ENCODE results near the gene TMCC1. TPM values are rescaled to one million over a fixed set of nuclear protein-coding genes. Genes with fewer than 3 reads are reported as not detected.

The TMCC1 gene
- polyA plus RNA-seq, 2 of the 4 experiments (the other 2 are of a cell fraction) = 30.3 to 75.7 TPM

DNA sequence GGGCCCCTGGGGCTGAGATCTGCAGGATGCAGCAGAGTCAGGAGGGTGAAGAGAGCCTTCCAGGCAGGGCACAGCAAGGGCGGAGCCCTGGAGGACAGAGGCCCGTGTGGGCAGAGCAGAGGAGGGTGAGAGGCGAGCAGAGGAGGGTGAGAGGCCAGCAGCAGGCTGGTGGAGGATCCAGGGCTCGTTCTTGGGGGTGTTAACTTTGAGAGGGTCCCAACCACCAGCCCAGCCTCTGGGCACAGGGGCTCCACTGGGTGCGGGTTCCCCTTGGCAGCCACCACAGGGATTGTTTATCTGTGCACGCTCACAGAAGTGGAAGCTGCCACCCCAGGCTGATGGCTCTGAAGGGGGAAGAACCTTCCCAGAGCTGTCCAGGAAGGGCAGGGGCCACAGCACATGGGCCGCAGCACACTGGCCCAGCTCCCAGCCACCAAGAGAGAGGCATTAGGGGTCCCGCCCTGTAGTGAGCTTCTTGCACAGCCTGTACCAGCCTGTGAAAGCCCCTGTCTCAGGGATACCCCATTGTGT lies 277.7 kb downstream of the TMCC1 start:
- 53% methylated on average over 6 of the region's 8 CpGs for WGBS (ENCODE audit: missing lambda C conversion rate)
- ChIA-PET CTCF (no interaction called here), POLR2A (no interaction called here)
- DNase-seq (ENCODE audit: low read depth in 1 of 2, low spot score in 1 of 2) (no peak), ATAC-seq (peak in 1 of 2 experiments; percentile 32; a peak in 3 of 6 replicates), FAIRE-seq (no peak)
- TF ChIP-seq, protein P1, sequence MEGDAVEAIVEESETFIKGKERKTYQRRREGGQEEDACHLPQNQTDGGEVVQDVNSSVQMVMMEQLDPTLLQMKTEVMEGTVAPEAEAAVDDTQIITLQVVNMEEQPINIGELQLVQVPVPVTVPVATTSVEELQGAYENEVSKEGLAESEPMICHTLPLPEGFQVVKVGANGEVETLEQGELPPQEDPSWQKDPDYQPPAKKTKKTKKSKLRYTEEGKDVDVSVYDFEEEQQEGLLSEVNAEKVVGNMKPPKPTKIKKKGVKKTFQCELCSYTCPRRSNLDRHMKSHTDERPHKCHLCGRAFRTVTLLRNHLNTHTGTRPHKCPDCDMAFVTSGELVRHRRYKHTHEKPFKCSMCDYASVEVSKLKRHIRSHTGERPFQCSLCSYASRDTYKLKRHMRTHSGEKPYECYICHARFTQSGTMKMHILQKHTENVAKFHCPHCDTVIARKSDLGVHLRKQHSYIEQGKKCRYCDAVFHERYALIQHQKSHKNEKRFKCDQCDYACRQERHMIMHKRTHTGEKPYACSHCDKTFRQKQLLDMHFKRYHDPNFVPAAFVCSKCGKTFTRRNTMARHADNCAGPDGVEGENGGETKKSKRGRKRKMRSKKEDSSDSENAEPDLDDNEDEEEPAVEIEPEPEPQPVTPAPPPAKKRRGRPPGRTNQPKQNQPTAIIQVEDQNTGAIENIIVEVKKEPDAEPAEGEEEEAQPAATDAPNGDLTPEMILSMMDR (IDR thresholded peaks at IDR 0.05) = no peak
- TF ChIP-seq, protein P2, sequence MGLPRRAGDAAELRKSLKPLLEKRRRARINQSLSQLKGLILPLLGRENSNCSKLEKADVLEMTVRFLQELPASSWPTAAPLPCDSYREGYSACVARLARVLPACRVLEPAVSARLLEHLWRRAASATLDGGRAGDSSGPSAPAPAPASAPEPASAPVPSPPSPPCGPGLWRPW (IDR thresholded peaks at IDR 0.05) = no peak
- TF ChIP-seq CHD4 (IDR thresholded peaks at IDR 0.05; ENCODE audit: borderline replicate concordance) = no peak
- TF ChIP-seq, protein P3, sequence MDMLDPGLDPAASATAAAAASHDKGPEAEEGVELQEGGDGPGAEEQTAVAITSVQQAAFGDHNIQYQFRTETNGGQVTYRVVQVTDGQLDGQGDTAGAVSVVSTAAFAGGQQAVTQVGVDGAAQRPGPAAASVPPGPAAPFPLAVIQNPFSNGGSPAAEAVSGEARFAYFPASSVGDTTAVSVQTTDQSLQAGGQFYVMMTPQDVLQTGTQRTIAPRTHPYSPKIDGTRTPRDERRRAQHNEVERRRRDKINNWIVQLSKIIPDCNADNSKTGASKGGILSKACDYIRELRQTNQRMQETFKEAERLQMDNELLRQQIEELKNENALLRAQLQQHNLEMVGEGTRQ (IDR thresholded peaks at IDR 0.05) = no peak
- no peak for TF ChIP-seq HOXA7 (CRISPR knock-in tag; IDR thresholded peaks at IDR 0.05)
- TF ChIP-seq TP53 (CRISPR knock-in tag; IDR thresholded peaks at IDR 0.05) = no peak
- TF ChIP-seq, protein P4, sequence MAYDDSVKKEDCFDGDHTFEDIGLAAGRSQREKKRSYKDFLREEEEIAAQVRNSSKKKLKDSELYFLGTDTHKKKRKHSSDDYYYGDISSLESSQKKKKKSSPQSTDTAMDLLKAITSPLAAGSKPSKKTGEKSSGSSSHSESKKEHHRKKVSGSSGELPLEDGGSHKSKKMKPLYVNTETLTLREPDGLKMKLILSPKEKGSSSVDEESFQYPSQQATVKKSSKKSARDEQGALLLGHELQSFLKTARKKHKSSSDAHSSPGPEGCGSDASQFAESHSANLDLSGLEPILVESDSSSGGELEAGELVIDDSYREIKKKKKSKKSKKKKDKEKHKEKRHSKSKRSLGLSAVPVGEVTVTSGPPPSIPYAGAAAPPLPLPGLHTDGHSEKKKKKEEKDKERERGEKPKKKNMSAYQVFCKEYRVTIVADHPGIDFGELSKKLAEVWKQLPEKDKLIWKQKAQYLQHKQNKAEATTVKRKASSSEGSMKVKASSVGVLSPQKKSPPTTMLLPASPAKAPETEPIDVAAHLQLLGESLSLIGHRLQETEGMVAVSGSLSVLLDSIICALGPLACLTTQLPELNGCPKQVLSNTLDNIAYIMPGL (CRISPR knock-in tag; IDR thresholded peaks at IDR 0.05; ENCODE audit: borderline replicate concordance) = no peak
- no peak for TF ChIP-seq SREBF2 (IDR thresholded peaks at IDR 0.05)
- no peak for TF ChIP-seq ZNF302 (CRISPR knock-in tag; IDR thresholded peaks at IDR 0.05)
- H3K27ac ChIP-seq = peak overlapping the region; percentile 67 to 86
- peaks cover 55% of the 10 kb centered on the region for H3K4me1 ChIP-seq
- H3K4me2 ChIP-seq = peak overlapping the region; percentile 55
- no peak overlapping the region for H3K4me3 ChIP-seq
- H3K9me3 ChIP-seq = no peaks in the 10 kb centered on the region

DNA sequence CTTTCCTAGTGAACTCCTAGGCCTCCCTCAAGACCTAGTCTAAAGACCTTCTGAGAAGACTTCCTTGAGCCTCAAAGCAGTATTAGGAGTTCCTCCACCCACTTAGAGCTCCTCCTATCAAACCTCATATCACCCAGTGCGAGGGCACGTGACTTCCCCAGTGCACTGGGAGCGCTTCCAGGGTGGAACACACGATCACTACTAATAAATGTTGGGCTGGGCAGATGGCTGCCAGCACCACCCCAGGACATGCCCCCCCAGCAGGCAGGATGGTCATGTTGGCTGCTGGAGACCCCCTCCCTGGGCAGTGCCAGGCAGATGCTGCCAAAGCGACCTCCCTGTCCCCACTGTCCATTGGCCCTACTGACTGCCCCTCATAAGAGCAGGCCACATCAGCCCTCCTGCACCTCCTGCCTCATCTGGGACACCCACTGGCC lies 278.6 kb downstream of the TMCC1 start:
- Histone ChIP-seq H3K9me3 (no peaks in the 10 kb centered on the region), H3K27ac (peak overlapping the region; percentile 67 to 86), H3K4me1 (peaks cover 60% of the 10 kb centered on the region), H3K4me2 (peak overlapping the region; percentile 55; the same call in 1 of the 3 replicates), H3K4me3 (no peak overlapping the region)
- DNase-seq (ENCODE audit: low read depth in 1 of 2, low spot score in 1 of 2) (peak in 1 of 2 experiments; percentile 45), FAIRE-seq (no peak), ATAC-seq (peak in 1 of 2 experiments; percentile 18; a peak in 3 of 6 replicates)
- WGBS (ENCODE audit: missing lambda C conversion rate) = 20% methylated on average over 1 of the region's 5 CpGs
- TF ChIP-seq, protein P3 (IDR thresholded peaks at IDR 0.05) = 0 out of 2 replicates have a peak, but pooled peaks have one; percentile 37
- no peak for TF ChIP-seq CHD4 (IDR thresholded peaks at IDR 0.05; ENCODE audit: borderline replicate concordance)
- ChIA-PET POLR2A (no interaction called here), CTCF (no interaction called here)

DNA sequence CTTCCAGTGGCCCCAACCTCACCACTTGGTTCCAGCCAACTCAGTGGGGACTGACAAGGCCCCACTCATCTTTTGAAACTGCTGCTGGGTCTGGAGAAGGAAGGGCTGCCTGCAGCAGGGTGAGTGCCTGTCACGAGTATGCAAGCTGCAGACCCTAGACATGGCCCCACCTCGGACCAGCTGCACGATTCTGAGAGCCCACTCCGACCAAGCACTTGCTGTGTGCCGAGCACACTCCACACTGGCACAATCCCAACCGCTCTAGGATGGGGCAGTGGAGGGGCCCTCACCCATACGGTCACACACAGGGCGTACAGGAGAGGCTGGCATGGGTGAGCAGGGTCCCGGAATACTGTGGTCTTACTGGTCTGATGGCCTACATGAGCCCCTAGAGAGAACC lies 279.1 kb downstream of the TMCC1 start:
- TF ChIP-seq EHMT2 (IDR thresholded peaks at IDR 0.05; ENCODE audit: low read depth) (no peak), ZFP36 (IDR thresholded peaks at IDR 0.05; ENCODE audit: borderline replicate concordance, partially characterized antibody) (no peak), HOXB5 (CRISPR knock-in tag; IDR thresholded peaks at IDR 0.05) (no peak), RNF2 (IDR thresholded peaks at IDR 0.05; ENCODE audit: borderline replicate concordance, low read depth) (no peak)
- DNase-seq (ENCODE audit: low read depth in 1 of 2, low spot score in 1 of 2) = no peak
- ChIA-PET CTCF (no interaction called here), POLR2A (no interaction called here)
- 100% methylated on average over 5 of the region's 9 CpGs for WGBS (ENCODE audit: missing lambda C conversion rate)
- H3K27ac ChIP-seq = peak overlapping the region; percentile 67 to 86
- peaks cover 65% of the 10 kb centered on the region for H3K4me1 ChIP-seq
- ATAC-seq = no peak
- no peaks in the 10 kb centered on the region for H3K9me3 ChIP-seq
- no peak overlapping the region for H3K4me2 ChIP-seq
- no peak overlapping the region for H3K4me3 ChIP-seq
- no peak for FAIRE-seq

Data from A549 (cell line).